K562 (cell line): ENCODE measurements around the gene KIF5C. TPM values are rescaled to one million over a fixed set of nuclear protein-coding genes. Genes with fewer than 3 reads are reported as not detected.

Experiments
- ATAC-seq: fragments of 200-7000 bp; cut with Tn5 transposase; 3 replicates; pipeline ENCODE4 v1.9.1; 2020; ENCODE audit warnings: moderate library complexity
- BruUV-seq: library from RNA; stranded (reverse); fragments of 400-500 nt; replicated peaks from 2 replicates; lab custom pipeline; 2021; lab: Mats Ljungman, UMichigan
- CTCF ChIA-PET: fragments of 300-600 bp; formaldehyde crosslinking; extraction: SDS; loops from one replicate; lab custom pipeline; 2021; ENCODE audit warnings: low intra/inter-chr PET ratio; lab: Yijun Ruan, JAX
- POLR2A ChIA-PET: fragments of 300-600, 350-650 bp; sonication (Branson Sonifier 250); formaldehyde crosslinking; extraction: SDS; loops from one replicate; lab custom pipeline; 2021; ENCODE audit warnings: antibody characterized with exemption, inconsistent platforms; lab: Yijun Ruan, JAX
- DNase-seq, 4 experiments: peaks; one replicate each; pipeline versions ENCODE4 v3.0.0 to v3.0.0-alpha.2; 2011 to 2018; ENCODE audit warnings: low spot score in 3 of 4, mixed read lengths in 3 of 4; ENCODE audit errors: extremely low read depth in 1 of 4
- FAIRE-seq: peaks from 2 replicates; lab custom pipeline; 2011; peaks lifted over from hg19 to GRCh38; lab: Jason Lieb, UNC
- H2AFZ ChIP-seq: 2 replicates; pipeline ENCODE4 v1.6.0; 2011; ENCODE audit warnings: low read depth, low read length, control low read depth, inconsistent platforms
- H3K27ac ChIP-seq: fragments of 200-600 bp; 3 replicates; pipeline ENCODE4 v1.8.0; 2011; ENCODE audit warnings: low read depth, mild to moderate bottlenecking, control low read depth, inconsistent platforms, low read length, moderate library complexity, mixed read lengths; ENCODE audit errors: extremely low read depth
- H3K27me3 ChIP-seq, 2 experiments: fragments of 300-600 bp in 1 of 2; 2 replicates in 1 of 2; 3 replicates in 1 of 2; pipeline versions ENCODE4 v1.6.0 to v1.8.0; 2011; ENCODE audit warnings: inconsistent platforms in 2 of 2, low read length in 2 of 2, mild to moderate bottlenecking in 1 of 2, mixed read lengths in 1 of 2, moderate library complexity in 1 of 2; ENCODE audit not compliant: control insufficient read depth in 2 of 2, insufficient read depth in 2 of 2
- H3K36me3 ChIP-seq: fragments of 300-600 bp; 3 replicates; pipeline ENCODE4 v1.8.0; 2011; ENCODE audit warnings: mild to moderate bottlenecking, low read length, inconsistent platforms; ENCODE audit not compliant: control insufficient read depth, insufficient read depth
- H3K4me1 ChIP-seq, 2 experiments: fragments of 200-600 bp in 1 of 2; replicated peaks in 1 of 2; 2 replicates in 1 of 2; 3 replicates in 1 of 2; pipeline versions ENCODE4 v1.5.1 to v1.8.0; 2011; ENCODE audit warnings: inconsistent platforms in 2 of 2, low read length in 2 of 2, mild to moderate bottlenecking in 1 of 2, mixed read lengths in 1 of 2, moderate library complexity in 1 of 2; ENCODE audit not compliant: control insufficient read depth in 2 of 2, insufficient read depth in 2 of 2
- H3K4me2 ChIP-seq: 2 replicates; pipeline ENCODE4 v1.6.1; 2011; ENCODE audit warnings: low read length, control low read depth, inconsistent platforms, mixed read lengths; ENCODE audit not compliant: insufficient read depth
- H3K4me3 ChIP-seq: fragments of 200-600 bp; sonication (generic), shearing (Covaris generic); 2 replicates; pipeline ENCODE4 v1.5.1; 2016; ENCODE audit warnings: control low read depth, inconsistent platforms
- H3K79me2 ChIP-seq: fragments of 200-600 bp; 3 replicates; pipeline ENCODE4 v1.8.0; 2011; ENCODE audit warnings: low read length, inconsistent platforms; ENCODE audit not compliant: control insufficient read depth, insufficient read depth
- H3K9ac ChIP-seq, 2 experiments: 2 replicates each; pipeline versions ENCODE4 v1.6.0 to v1.6.1; 2011; ENCODE audit warnings: low read depth in 2 of 2, low read length in 2 of 2, control low read depth in 1 of 2, inconsistent platforms in 1 of 2, mild to moderate bottlenecking in 1 of 2, mixed read lengths in 1 of 2; ENCODE audit not compliant: insufficient read depth in 1 of 2
- H3K9me1 ChIP-seq: one replicate; pipeline ENCODE4 v1.6.0; 2011; ENCODE audit warnings: inconsistent platforms, mild to moderate bottlenecking, low read length, moderate library complexity; ENCODE audit not compliant: control insufficient read depth, insufficient read depth
- H3K9me3 ChIP-seq: replicated peaks from 2 replicates; pipeline ENCODE4 v1.5.1; 2011; ENCODE audit warnings: low read depth, low read length, inconsistent platforms; ENCODE audit not compliant: control insufficient read depth, insufficient read depth
- H4K20me1 ChIP-seq: replicated peaks from 2 replicates; pipeline ENCODE4 v1.6.1; 2011; ENCODE audit warnings: low read length, inconsistent platforms, mixed read lengths; ENCODE audit not compliant: control insufficient read depth, insufficient read depth
- FOXP4 ChIP-seq: sonication (generic); formaldehyde crosslinking; IDR thresholded peaks from 2 replicates; pipeline ENCODE4 v1.8.0; 2022; ENCODE audit warnings: mild to moderate bottlenecking, missing genetic modification reagents, borderline replicate concordance
- RERE ChIP-seq: sonication (generic); formaldehyde crosslinking; IDR thresholded peaks from 2 replicates; pipeline ENCODE4 v1.8.0; 2023; ENCODE audit warnings: missing genetic modification reagents, mild to moderate bottlenecking, borderline replicate concordance
- ZNF165 ChIP-seq: fragments of 250-450 bp; sonication (Bioruptor Pico); IDR thresholded peaks from 2 replicates; pipeline ENCODE4 v1.4.0; 2020; ENCODE audit warnings: borderline replicate concordance
- ZNF174 ChIP-seq: fragments of 250-450 bp; sonication (Bioruptor Pico); IDR thresholded peaks from 2 replicates; pipeline ENCODE4 v1.4.0; 2020; ENCODE audit warnings: mild to moderate bottlenecking
- ZNF224 ChIP-seq: sonication (generic); formaldehyde crosslinking; IDR thresholded peaks from 2 replicates; pipeline ENCODE4 v1.8.0; 2022; ENCODE audit warnings: mild to moderate bottlenecking, missing genetic modification reagents
- ZNF311 ChIP-seq: fragments of 250-450 bp; sonication (Bioruptor Pico); IDR thresholded peaks from 2 replicates; pipeline ENCODE4 v1.4.0; 2020; ENCODE audit warnings: mild to moderate bottlenecking, moderate library complexity
- ZNF644 ChIP-seq: fragments of 200-800 bp; sonication (Bioruptor generic); IDR thresholded peaks from 2 replicates; pipeline ENCODE4 v1.6.1; 2016; ENCODE audit warnings: low read depth, missing genetic modification characterization, missing compliant biosample characterization
- WGBS: fragments of 100-300 bp; shearing (Covaris generic); methylation state at CpG from one replicate; pipeline ENCODE4 v1.1.6; 2016; ENCODE audit warnings: low coverage, mixed read lengths; ENCODE audit not compliant: insufficient coverage; ENCODE audit errors: missing lambda C conversion rate; 5-methylcytosine and 5-hydroxymethylcytosine counted together
- in situ Hi-C: fragments of 300-500 bp; cut with MboI; formaldehyde crosslinking; loops from 4 replicates; pipeline ENCODE4 v1.15.0; 2018; ENCODE audit warnings: inconsistent platforms, mixed read lengths
- intact Hi-C: fragments of 100-400 bp; cut with micrococcal nuclease; formaldehyde crosslinking; loops from 2 replicates; pipeline ENCODE4 v1.14.2; 2022
- polyA plus RNA-seq, 8 experiments: library from polyadenylated mRNA; depleted of rRNA in 4 of 8; stranded (reverse) in 5 of 8; unstranded in 3 of 8; fragments of >200 nt; fragmentation: Nextera tagmentation in 2 of 8; fragmentation: Illumina TruSeq in 1 of 8; extraction: Ambion mirVana in 2 of 8; extraction: Trizol in 1 of 8; gene quantifications; 2 replicates each; pipeline versions ENCODE4 v1.2.1 to v1.2.3, GENCODE V29; 2011 to 2014; ENCODE audit warnings: inconsistent platforms in 1 of 8, missing spikeins in 1 of 8
- total RNA-seq, 7 experiments: library from RNA; depleted of rRNA in 6 of 7; stranded (reverse); fragments of >200 nt in 6 of 7; fragmentation: Illumina TruSeq in 2 of 7; extraction: Trizol in 2 of 7; gene quantifications; 2 replicates each; pipeline versions ENCODE4 v1.2.1 to v1.2.3, GENCODE V29; 2011 to 2021; ENCODE audit warnings: low replicate concordance in 1 of 7

The KIF5C gene
- total and polyA plus RNA-seq, 9 of the 15 experiments (the other 6 are each of a cell fraction or from before 2014, with no cell fraction given) = 0.01 to 0.09 (median 0.01) TPM; not detected in 6

- FAIRE-seq (no peak), DNase-seq (no peak), ATAC-seq (no peak)
- ChIA-PET CTCF (no interaction called here), POLR2A (interaction anchor here (2.2 kb wide), 1 partner anchor 10 kb away, joined by 7 read pairs; no protein-coding TSS in a partner anchor)
- Histone ChIP-seq H3K27ac (no peak overlapping the region), H3K9me3 (no peaks in the 10 kb centered on the region), H3K4me2 (no peak overlapping the region), H2AFZ (no peak overlapping the region), H3K36me3 (no peaks in the 10 kb centered on the region), H3K4me3 (no peak overlapping the region), H4K20me1 (no peaks in the 10 kb centered on the region), H3K79me2 (no peaks in the 10 kb centered on the region), H3K9ac (no peak overlapping the region), H3K4me1 (no peaks in the 10 kb centered on the region), H3K27me3 (peaks cover 6 to 11% of the 10 kb centered on the region in 2 experiments; a peak in 4 of 5 replicates), H3K9me1 (no peaks in the 10 kb centered on the region)
- BruUV-seq = no TSS peak
- 0% methylated on average over 4 of the region's 4 CpGs for WGBS
- intact Hi-C loops (no loop called here), in situ Hi-C loops (no loop called here)
- no peak for TF ChIP-seq FOXP4
- no peak for TF ChIP-seq ZNF311 (CRISPR knock-in tag)
- no peak for TF ChIP-seq ZNF224 (CRISPR knock-in tag)
- TF ChIP-seq ZNF174 (CRISPR knock-in tag) = no peak
- TF ChIP-seq ZNF165 (CRISPR knock-in tag) = no peak
- TF ChIP-seq RERE (CRISPR knock-in tag) = no peak
- no peak for TF ChIP-seq ZNF644 (tag)
These were observed 21.1 kb downstream of the KIF5C start for GRCh38 chr2:148896136-148896535.
